Osteocyte (in vitro differentiated cells): Measurements from ENCODE around the gene LAMC1. TPM values are rescaled to one million over a fixed set of nuclear protein-coding genes. Genes with fewer than 3 reads are reported as not detected.

Source experiments
- DNase-seq: peaks from one replicate; pipeline ENCODE4 v3.0.0; 2021; ENCODE audit warnings: mixed read lengths; ENCODE audit not compliant: unreplicated experiment; ENCODE audit errors: extremely low spot score
- H3K27ac Mint-ChIP-seq: one replicate; pipeline ENCODE4 v1.8.0; 2021; ENCODE audit warnings: mild to moderate bottlenecking, mixed read lengths; ENCODE audit not compliant: unreplicated experiment
- H3K27me3 Mint-ChIP-seq: one replicate; pipeline ENCODE4 v1.8.0; 2021; ENCODE audit warnings: mixed read lengths; ENCODE audit not compliant: unreplicated experiment
- H3K36me3 Mint-ChIP-seq: one replicate; pipeline ENCODE4 v1.8.0; 2021; ENCODE audit warnings: mixed read lengths; ENCODE audit not compliant: unreplicated experiment
- H3K4me1 Mint-ChIP-seq: one replicate; pipeline ENCODE4 v1.8.0; 2021; ENCODE audit warnings: mixed read lengths; ENCODE audit not compliant: unreplicated experiment
- H3K4me3 Mint-ChIP-seq: one replicate; pipeline ENCODE4 v1.8.0; 2021; ENCODE audit warnings: mild to moderate bottlenecking, moderate library complexity, mixed read lengths; ENCODE audit not compliant: unreplicated experiment
- H3K9me3 Mint-ChIP-seq: one replicate; pipeline ENCODE4 v1.8.0; 2021; ENCODE audit warnings: mixed read lengths; ENCODE audit not compliant: unreplicated experiment
- total RNA-seq: library from RNA; stranded (reverse); gene quantifications from 2 replicates; pipeline ENCODE4 v1.2.1, GENCODE V29; 2021
- TF ChIP-seq, protein P1 (sequence below): fragments of 200-600 bp; sonication (generic); IDR thresholded peaks from 2 replicates; pipeline ENCODE4 v1.5.0; 2021; ENCODE audit warnings: antibody characterized with exemption, mild to moderate bottlenecking, moderate library complexity

The LAMC1 gene
- total RNA-seq, 1 donor from 2014 or later = 384 TPM

DNA sequence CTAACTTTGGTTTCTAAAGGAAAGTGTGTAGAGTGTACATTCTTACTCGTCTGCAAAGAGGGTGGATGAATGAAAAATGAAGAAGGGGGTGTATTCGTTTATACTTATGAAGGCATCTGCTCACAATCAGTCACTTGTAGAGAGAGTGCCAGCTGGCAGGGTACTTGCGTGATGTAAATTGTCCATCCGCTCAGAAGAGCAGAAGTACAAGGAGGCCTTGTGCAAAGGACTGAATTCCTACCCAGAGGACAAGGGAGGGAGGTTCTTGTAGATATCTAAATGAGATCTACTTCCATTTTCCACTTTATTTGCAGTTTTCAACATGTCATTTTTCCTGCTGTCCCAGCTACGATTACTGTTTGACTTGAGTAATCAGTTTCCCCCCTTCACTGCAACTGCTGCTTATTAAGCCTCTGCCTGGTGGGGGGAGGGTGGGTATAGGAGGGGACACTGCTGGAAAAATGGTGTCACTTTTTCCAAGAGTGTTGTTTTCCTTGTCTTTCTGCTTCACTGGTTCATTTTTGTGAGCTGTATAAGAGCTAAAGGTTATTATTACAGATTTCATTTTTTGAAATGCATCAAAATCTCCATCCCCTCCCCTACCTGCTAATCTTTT, 67.3 kb downstream of the LAMC1 start:
- TF ChIP-seq, protein P1, sequence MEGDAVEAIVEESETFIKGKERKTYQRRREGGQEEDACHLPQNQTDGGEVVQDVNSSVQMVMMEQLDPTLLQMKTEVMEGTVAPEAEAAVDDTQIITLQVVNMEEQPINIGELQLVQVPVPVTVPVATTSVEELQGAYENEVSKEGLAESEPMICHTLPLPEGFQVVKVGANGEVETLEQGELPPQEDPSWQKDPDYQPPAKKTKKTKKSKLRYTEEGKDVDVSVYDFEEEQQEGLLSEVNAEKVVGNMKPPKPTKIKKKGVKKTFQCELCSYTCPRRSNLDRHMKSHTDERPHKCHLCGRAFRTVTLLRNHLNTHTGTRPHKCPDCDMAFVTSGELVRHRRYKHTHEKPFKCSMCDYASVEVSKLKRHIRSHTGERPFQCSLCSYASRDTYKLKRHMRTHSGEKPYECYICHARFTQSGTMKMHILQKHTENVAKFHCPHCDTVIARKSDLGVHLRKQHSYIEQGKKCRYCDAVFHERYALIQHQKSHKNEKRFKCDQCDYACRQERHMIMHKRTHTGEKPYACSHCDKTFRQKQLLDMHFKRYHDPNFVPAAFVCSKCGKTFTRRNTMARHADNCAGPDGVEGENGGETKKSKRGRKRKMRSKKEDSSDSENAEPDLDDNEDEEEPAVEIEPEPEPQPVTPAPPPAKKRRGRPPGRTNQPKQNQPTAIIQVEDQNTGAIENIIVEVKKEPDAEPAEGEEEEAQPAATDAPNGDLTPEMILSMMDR = no peak
- H3K27me3 Mint-ChIP-seq = no peaks in the 10 kb centered on the region
- DNase-seq = no peak
- H3K27ac Mint-ChIP-seq = peak overlapping the region; percentile 77
- no peaks in the 10 kb centered on the region for H3K9me3 Mint-ChIP-seq
- H3K4me3 Mint-ChIP-seq = peak overlapping the region; percentile 47
- H3K4me1 Mint-ChIP-seq = peaks cover 63% of the 10 kb centered on the region
- peaks cover 2% of the 10 kb centered on the region for H3K36me3 Mint-ChIP-seq

DNA sequence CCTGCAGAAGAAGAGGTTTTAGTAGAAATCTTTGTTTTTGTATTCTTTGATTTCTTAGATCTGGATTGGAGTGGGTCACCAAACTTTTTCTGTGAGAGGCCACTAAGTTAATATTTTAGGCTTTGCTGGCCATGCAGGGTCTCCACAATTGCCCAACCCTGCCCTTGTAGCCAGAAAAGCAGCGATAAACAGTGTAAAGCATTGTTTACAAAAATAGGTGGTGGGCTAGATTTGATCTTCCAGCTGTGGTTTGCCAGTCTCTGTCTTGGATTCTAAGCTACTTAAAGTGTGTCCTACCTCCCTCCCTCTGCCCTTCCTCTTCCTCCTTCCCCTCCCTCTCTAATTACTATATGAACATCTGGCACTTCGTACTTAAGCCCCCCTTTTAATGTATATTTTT, 68.0 kb downstream of the LAMC1 start:
- no peak for DNase-seq
- Mint-ChIP-seq H3K36me3 (peaks cover 2% of the 10 kb centered on the region), H3K27me3 (no peaks in the 10 kb centered on the region), H3K4me1 (peaks cover 63% of the 10 kb centered on the region), H3K9me3 (no peaks in the 10 kb centered on the region), H3K27ac (peak overlapping the region; percentile 62), H3K4me3 (no peak overlapping the region)
- TF ChIP-seq, protein P1 = no peak

DNA sequence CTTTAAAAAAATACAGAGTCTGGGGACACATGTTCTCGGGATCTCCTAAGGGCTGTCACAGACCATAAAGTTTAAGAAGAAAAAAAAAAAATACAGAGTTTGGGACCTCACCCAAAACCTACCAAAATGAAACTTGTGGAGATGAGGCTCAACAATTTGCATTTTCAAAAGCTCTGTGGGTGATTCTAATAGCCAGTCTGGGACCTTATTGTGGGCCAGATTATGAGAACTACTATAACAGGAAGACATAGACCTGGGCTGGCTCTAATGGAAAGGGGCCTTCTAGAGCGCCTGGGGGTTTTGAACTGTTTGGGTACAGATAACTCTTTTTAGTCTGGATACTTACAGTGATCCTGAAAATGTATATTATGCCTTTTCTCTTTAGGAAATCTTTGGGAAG, 69.1 kb downstream of the LAMC1 start:
- Mint-ChIP-seq H3K4me3 (no peak overlapping the region), H3K36me3 (peaks cover 2% of the 10 kb centered on the region), H3K27me3 (no peaks in the 10 kb centered on the region), H3K4me1 (peaks cover 63% of the 10 kb centered on the region), H3K27ac (peak overlapping the region; percentile 62), H3K9me3 (no peaks in the 10 kb centered on the region)
- no peak for DNase-seq
- TF ChIP-seq, protein P1 = no peak

DNA sequence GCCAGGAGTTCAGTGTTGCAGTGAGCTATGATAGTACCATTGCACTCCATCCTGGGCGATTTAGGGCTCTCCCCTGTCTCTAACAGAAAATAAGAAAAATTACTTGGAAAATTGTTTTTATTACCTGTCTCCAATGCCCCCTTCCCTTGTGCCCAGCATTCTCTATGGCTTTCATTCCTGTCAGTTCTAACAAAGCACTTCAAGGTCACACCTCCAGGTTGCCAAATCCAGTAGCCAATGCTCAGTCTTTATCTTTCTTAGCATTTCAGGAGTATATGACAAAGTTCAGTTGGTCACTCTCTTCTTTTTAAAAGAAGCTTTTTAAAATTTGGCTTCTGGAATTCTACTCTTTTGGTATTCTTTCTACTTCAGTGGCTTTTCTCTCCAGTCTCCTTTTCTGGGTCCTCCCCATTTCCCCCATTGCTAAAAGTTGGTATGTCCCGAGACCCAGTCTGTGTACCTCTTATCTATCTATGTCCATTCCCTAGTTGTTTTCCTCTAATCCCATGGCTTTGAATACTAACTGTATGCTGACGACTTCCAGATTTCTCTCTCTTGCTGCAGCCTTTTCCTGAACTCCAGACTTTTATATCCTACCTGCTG, 69.9 kb downstream of the LAMC1 start:
- H3K27ac Mint-ChIP-seq = peak overlapping the region; percentile 72

DNA sequence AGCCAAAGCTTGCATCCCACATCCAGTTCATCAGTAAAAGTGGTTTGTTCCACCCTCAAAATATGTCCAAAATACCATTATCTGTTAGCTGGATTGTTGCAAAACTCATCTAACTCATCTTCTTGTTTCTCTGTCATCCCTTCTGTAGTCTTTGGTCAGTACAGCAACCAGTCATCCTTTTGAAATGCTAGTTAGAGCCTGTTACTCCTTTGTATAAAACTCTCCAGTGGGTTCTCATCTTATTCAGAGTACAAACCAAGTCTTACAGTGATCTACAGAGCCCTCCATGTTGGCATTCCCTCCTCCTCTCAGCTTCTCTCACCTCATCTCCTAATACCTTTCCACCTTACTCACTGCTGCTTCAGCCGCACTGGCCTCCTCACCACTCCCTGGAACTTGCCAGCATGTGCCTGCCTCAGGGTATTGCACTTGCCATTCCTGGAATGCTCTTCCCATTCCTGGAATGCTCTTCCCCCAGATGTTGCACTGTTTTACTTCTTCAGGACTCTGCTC, 70.6 kb downstream of the LAMC1 start:
- Mint-ChIP-seq H3K9me3 (no peaks in the 10 kb centered on the region), H3K4me3 (no peak overlapping the region), H3K4me1 (peaks cover 57% of the 10 kb centered on the region), H3K36me3 (peaks cover 2% of the 10 kb centered on the region), H3K27me3 (no peaks in the 10 kb centered on the region), H3K27ac (peak overlapping the region; percentile 72)
- no peak for DNase-seq
- TF ChIP-seq, protein P1 = no peak

More for the DNA sequence above, 69.9 kb downstream of the LAMC1 start:
- DNase-seq = no peak
- Mint-ChIP-seq H3K4me1 (peaks cover 63% of the 10 kb centered on the region), H3K36me3 (peaks cover 2% of the 10 kb centered on the region), H3K27me3 (no peaks in the 10 kb centered on the region), H3K4me3 (no peak overlapping the region), H3K9me3 (no peaks in the 10 kb centered on the region)
- TF ChIP-seq, protein P1 = no peak
